OCI-LY3 (cell line): ENCODE measurements around the gene ATOH8.

ENCODE experiments used
- H2AFZ ChIP-seq: fragments of 200-600, 300-600 bp; shearing (Covaris generic); 2 replicates; pipeline ENCODE4 v1.6.0; 2014; ENCODE audit warnings: antibody characterized with exemption, low read depth, low read length
- H3K27ac ChIP-seq: fragments of 200-600, 300-600 bp; sonication (generic); 2 replicates; pipeline ENCODE4 v1.5.1; 2014; ENCODE audit warnings: mild to moderate bottlenecking, low read length, moderate library complexity, mixed read lengths
- H3K27me3 ChIP-seq: fragments of 200-600, 300-600 bp; sonication (generic); 2 replicates; pipeline ENCODE4 v1.6.1; 2014; ENCODE audit warnings: low read depth, low read length, mixed read lengths
- H3K36me3 ChIP-seq: fragments of 200-600, 300-600 bp; sonication (generic); replicated peaks from 2 replicates; pipeline ENCODE3; 2014; ENCODE audit warnings: low read depth, low read length, mixed read lengths
- H3K4me1 ChIP-seq: fragments of 300-600, 200-600 bp; sonication (generic); 2 replicates; pipeline ENCODE4 v1.6.1; 2014; ENCODE audit warnings: low read length, mixed read lengths
- H3K4me2 ChIP-seq: fragments of 200-600, 300-600 bp; sonication (generic); 2 replicates; pipeline ENCODE4 v1.6.1; 2014; ENCODE audit warnings: low read length, mixed read lengths
- H3K4me3 ChIP-seq: fragments of 300-600, 200-600 bp; sonication (generic); 2 replicates; pipeline ENCODE4 v1.5.1; 2014; ENCODE audit warnings: antibody characterized with exemption, mild to moderate bottlenecking, low read length, moderate library complexity
- H3K79me2 ChIP-seq: fragments of 300-600, 200-600 bp; shearing (Covaris generic); 2 replicates; pipeline ENCODE4 v1.6.1; 2014; ENCODE audit warnings: mild to moderate bottlenecking, low read length, mixed read lengths
- H3K9ac ChIP-seq: fragments of 300-600, 200-600 bp; shearing (Covaris generic); 2 replicates; pipeline ENCODE4 v1.6.0; 2014; ENCODE audit warnings: mild to moderate bottlenecking, low read length, moderate library complexity
- H3K9me3 ChIP-seq: fragments of 200-600, 300-600 bp; shearing (Covaris generic); 2 replicates; pipeline ENCODE4 v1.6.1; 2014; ENCODE audit warnings: low read length, mixed read lengths; ENCODE audit not compliant: insufficient read depth
- H4K20me1 ChIP-seq: fragments of 200-600, 300-600 bp; sonication (generic); 2 replicates; pipeline ENCODE4 v1.6.1; 2016; ENCODE audit warnings: low read length, mixed read lengths; ENCODE audit not compliant: insufficient read depth
- CTCF ChIP-seq: fragments of 200-600, 300-600 bp; sonication (generic); IDR thresholded peaks from 2 replicates; pipeline ENCODE4 v1.5.1; 2014; ENCODE audit warnings: antibody characterized with exemption, low read length, low read depth
- EZH2phosphoT487 ChIP-seq: fragments of 200-600 bp; shearing (Covaris generic); IDR thresholded peaks from 2 replicates; pipeline ENCODE4 v1.6.1; 2018; ENCODE audit warnings: antibody characterized with exemption, mixed run types, low read depth

ATOH8 gene

GRCh38 chr2:85781013-85781332, 27.2 kb downstream of the ATOH8 start:
- H2AFZ ChIP-seq = no peak overlapping the region
- no peak overlapping the region for H3K4me3 ChIP-seq
- no peaks in the 10 kb centered on the region for H3K27me3 ChIP-seq
- no peak overlapping the region for H3K27ac ChIP-seq
- TF ChIP-seq EZH2phosphoT487 (no peak), CTCF (no peak)
- H4K20me1 ChIP-seq = no peaks in the 10 kb centered on the region
- no peaks in the 10 kb centered on the region for H3K4me1 ChIP-seq
- H3K4me2 ChIP-seq = no peak overlapping the region
- H3K36me3 ChIP-seq = no peaks in the 10 kb centered on the region
- H3K9ac ChIP-seq = no peak overlapping the region
- no peaks in the 10 kb centered on the region for H3K79me2 ChIP-seq
- no peaks in the 10 kb centered on the region for H3K9me3 ChIP-seq

- no peak for TF ChIP-seq EZH2phosphoT487
- TF ChIP-seq CTCF = no peak
- no peak overlapping the region for H3K27ac ChIP-seq
- no peak overlapping the region for H3K4me2 ChIP-seq
- no peak overlapping the region for H3K9ac ChIP-seq
- no peaks in the 10 kb centered on the region for H3K4me1 ChIP-seq
- H3K36me3 ChIP-seq = no peaks in the 10 kb centered on the region
- H4K20me1 ChIP-seq = no peaks in the 10 kb centered on the region
- no peak overlapping the region for H2AFZ ChIP-seq
- no peaks in the 10 kb centered on the region for H3K79me2 ChIP-seq
- no peaks in the 10 kb centered on the region for H3K27me3 ChIP-seq
- no peaks in the 10 kb centered on the region for H3K9me3 ChIP-seq
- H3K4me3 ChIP-seq = no peak overlapping the region
Observed at GRCh38 chr2:85783796-85784195, 30.0 kb downstream of the ATOH8 start.

- no peak overlapping the region for H3K27ac ChIP-seq
- TF ChIP-seq EZH2phosphoT487 (no peak), CTCF (no peak)
- no peaks in the 10 kb centered on the region for H3K27me3 ChIP-seq
- H3K4me3 ChIP-seq = no peak overlapping the region
- H3K4me2 ChIP-seq = no peak overlapping the region
- no peaks in the 10 kb centered on the region for H4K20me1 ChIP-seq
- H2AFZ ChIP-seq = no peak overlapping the region
- H3K36me3 ChIP-seq = no peaks in the 10 kb centered on the region
- H3K9me3 ChIP-seq = no peaks in the 10 kb centered on the region
- H3K4me1 ChIP-seq = no peaks in the 10 kb centered on the region
- no peak overlapping the region for H3K9ac ChIP-seq
- H3K79me2 ChIP-seq = no peaks in the 10 kb centered on the region
Observed at GRCh38 chr2:85784474-85784986, 30.7 kb downstream of the ATOH8 start.

- Histone ChIP-seq H3K27ac (no peak overlapping the region), H3K27me3 (peaks cover 6% of the 10 kb centered on the region; the same call in 1 of the 2 replicates), H2AFZ (no peak overlapping the region), H3K36me3 (no peaks in the 10 kb centered on the region), H3K4me1 (no peaks in the 10 kb centered on the region), H3K9me3 (no peaks in the 10 kb centered on the region), H3K4me2 (no peak overlapping the region), H3K79me2 (no peaks in the 10 kb centered on the region), H3K9ac (no peak overlapping the region), H3K4me3 (no peak overlapping the region), H4K20me1 (no peaks in the 10 kb centered on the region)
- TF ChIP-seq EZH2phosphoT487 (no peak), CTCF (no peak)
Observed at GRCh38 chr2:85785027-85785822, 31.4 kb downstream of the ATOH8 start.
